ENCODE results near the gene ELOVL3.
A peak's percentile ranks its signal among the peaks of the same experiment; 100 is the strongest.

ELOVL3 gene

DNA sequence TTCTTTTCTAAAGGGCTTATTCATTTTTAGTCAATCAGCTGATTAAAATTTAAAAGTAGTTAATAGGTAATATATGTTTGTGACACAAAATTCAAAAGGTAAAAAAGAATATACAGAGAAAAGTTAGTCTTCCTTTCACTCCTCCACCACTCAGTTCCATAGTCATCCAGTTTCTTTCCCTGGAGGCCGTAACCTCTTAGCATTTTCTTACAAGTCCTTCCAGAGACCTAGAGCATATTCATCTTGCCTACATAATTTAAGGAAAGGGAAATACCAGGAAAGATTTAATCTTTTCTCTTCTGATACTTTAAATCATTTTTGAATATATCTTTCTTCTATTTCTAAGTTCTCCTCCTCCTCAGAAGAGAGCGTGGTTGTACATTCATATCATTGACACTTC lies 29.3 kb downstream of the ELOVL3 start:
- no peak for DNase-seq

DNA sequence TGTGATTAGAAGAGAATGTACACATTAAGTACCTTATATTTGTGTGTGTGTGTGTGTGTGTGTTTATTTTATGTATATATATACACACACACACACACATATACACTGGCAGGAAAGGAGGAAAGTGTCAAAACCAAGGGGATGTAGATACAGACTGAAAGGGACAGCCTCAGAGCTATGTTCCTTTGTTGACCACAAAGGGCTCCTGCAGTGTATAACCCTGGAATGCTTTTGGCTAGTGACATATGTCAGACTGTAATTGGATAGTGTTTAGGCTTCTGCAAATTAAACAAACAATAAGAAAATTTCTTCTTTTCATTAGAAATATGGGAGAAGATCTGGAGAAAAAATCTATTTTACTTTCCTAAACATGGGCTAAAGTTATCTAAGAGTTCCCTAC lies 35.1 kb downstream of the ELOVL3 start:
- DNase-seq = no peak

DNA sequence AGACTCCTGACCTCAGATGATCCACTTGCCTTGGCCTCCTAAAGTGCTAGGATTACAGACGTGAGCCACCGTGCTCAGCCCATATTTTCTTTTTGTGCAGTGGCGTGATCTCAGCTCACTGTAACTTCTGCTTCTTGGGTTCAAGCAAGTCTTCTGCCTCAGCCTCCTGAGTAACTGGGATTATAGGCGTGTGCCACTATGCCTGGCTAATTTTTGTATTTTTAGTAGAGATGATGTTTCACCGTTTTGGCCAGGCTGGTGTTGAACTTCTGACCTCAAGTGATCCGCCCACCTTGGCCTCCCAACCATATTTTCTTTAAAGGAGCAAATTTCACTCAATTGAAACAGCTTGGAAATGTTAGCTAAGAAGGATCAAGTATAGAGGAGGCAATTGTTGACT lies 35.7 kb downstream of the ELOVL3 start:
- DNase-seq = no peak

DNA sequence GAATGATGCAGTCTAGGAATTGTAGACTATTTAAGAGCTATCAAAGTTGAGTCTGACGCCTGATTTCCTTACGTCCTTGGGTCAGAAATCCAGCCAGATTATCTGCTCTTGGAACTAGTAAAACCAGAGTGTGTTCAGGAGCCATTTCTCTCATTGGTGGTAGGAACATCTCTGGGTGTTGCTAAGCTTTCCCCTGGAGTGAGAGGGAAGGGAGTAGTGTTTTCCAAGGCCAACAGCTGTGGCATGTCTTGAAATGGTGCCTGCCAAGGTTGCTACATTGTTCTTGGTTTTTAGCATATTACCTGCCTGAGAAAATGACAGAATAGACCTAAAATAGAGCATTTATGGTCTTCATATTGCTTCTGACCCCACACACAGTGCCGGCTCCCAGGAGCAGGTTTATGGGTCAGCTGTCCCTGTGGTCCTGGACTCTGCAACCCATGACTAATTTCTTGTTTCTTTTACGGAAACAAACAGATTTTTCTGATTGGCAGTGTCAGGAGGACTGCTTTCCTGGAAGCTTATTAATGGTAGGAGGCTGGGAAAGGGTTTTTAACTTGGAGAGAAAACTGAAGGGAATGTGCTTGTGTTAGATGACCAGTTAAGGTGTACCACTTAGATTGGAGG lies 36.8 kb downstream of the ELOVL3 start:
- no peak for DNase-seq

DNA sequence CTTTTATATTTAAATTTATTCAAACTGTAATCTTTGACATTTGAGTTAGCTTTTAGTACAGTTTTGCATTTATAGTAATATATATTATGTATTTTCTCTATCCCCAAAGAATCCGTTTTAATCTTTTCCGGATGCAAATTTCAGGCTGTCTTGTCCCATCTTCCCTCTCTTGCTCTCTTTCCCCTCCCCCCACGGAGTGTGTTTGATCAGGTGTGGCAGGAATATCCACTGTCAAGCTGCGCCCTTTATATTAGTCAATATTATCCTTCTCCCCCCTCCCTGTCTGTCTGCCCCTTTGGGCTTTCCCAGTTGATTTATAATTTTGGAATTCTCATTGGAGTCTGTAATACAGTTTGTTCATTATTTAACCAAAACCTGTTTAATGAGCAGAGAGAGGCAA lies 38.3 kb downstream of the ELOVL3 start:
- no peak for DNase-seq

DNA sequence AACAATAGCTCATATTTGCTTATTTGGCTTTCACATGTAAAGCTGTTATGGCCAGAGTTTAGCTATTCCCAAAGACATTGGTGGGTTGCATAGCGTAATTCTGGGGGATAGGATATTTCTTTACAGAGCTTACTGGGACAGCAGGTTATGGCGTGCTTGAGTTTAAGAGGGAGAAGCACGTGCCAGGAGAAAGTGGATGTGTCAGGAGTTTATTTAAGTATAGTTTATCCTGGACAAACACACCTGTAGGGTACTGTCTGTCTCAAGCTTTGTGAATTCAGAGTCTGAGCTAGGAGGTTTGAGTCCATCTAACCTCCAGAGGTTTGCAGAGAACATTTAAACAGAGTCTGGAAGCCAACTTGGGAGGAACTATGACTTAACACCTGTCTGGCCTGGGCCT lies 40.6 kb downstream of the ELOVL3 start:
- DNase-seq = no peak

DNA sequence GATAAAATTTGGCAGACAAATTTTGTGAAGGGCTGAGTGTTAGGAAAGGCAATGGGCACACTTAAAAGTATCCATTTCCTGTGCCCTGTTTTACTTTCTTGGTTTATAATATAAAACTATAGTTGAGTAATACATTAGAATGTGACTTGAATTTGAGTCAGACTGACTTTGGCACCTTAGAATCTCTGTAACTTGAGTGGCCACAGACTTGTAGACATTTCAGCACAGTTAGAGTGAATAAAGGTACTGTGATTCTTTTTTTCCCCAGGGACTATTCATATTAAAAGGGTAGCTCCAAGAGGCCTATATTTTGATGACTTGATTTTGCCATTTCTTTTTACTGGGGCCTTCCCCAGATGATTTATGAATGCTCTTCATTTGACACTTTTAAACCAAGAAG lies 41.6 kb downstream of the ELOVL3 start:
- no peak for DNase-seq

DNA sequence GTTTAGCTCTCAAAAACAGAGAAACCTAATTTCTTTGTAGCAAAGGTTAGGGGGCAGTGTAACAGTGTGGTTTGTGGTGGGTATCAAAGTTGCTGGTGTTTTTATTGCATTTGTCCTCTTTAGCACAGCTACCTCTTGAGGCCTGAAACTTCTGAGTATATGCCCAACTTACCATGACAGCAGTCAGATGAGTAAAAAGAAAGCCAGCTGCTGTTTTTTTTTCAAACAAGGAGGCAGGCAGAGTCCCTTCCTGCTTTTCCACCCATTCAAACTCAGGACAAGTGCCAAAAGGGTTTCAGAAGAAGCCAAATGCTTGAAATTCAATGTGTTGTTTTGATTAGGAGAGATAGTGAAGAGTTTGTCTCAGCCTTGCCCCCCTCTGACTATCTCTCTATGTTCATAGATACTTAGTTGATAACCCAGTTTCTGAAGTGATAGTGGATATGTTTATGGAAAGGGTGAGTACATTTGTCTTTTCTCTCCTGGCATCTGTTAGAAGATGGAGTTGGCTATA lies 42.3 kb downstream of the ELOVL3 start:
- DNase-seq = peak; percentile 4

DNA sequence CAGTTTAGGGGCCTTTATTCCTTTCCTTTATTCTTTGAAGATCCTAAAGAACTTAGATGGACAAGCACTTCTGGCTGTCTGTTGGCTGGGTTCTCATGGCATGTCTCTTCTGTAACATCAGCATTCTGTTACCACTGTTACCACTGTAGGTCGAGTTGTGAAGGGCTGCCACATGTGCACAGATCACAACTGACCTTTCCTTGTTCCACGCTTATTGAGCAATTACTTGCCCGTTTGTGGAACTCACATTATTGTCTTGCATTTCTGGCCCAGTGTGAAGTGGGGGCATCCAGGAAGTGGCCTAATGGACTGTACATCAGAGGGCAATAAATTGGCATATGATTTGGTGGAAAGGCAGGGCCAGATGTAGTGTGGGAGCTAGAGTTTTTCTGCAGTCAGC lies 42.9 kb downstream of the ELOVL3 start:
- DNase-seq = no peak

DNA sequence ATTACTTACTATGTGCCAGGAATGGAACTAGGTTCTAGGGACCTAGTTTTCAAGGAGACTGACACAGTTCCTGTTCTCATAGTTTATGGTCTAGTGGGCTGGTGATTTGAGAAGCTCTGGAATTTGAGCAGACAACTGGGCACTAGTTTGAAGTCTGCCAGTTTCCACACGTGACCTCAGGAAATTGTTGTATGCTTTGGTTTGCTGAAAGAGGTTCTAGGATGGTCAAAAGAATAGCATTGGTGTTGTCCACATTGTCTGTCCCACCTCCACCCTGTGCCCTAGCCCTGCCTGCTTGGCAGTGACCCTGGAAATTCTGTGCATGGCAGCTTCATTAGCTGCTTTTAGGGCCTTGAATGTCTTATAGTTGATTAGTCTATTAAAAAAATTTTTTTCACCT lies 48.0 kb downstream of the ELOVL3 start:
- DNase-seq = no peak

DNA sequence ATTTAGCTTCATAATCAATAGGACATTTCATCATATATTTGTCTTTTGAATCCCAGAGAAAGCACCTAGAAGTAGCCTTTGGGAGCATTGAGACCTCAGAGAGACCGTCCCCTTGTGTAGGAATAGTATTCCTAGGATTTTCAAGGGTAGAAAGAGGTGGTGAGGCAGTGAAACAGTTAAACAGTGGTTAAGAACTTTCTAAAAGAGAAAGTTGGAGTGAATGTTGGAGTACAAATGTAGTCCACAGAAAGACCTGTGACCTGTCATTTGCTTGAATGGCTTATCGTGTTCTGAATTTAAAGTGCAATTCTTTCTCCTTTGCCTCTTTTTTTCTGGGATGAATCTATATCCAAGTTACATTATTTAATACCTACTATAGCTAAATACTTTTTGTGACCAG lies 49.2 kb downstream of the ELOVL3 start:
- no peak for DNase-seq

DNA sequence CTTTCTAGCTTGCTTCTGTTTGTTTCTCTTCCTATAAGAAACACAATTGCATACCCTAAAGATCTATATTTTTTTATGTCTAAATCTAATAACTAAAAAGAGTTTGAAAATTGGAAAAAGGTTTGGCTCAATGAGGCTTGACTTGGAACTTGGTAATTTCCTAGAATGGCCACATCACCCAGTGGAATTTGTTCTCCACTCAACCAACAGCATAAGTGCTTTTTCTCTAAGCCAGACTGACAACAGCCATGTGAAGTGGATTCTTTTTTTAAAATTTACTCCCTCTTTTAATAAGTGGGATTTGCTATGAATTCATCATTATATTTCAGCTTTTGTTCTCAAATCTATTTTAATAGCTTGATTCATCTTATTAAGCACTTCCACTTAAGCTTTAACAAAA lies 53.0 kb downstream of the ELOVL3 start:
- DNase-seq = no peak
